Measurements from ENCODE around the gene RPL5.
A peak's percentile ranks its signal among the peaks of the same experiment; 100 is the strongest.

The RPL5 gene

GRCh38 chr1:92831762-92832536 is at the start of gene RPL5 (continued):
- TF ChIP-seq ELK4 (IDR thresholded peaks at IDR 0.05; ENCODE audit: borderline replicate concordance, low read depth, low read length) = no peak
- TF ChIP-seq ZFP37 (tag by site-specific recombination; IDR thresholded peaks at IDR 0.05) = peak; percentile 99
- peak; percentile 98 for TF ChIP-seq KLF8 (tag by site-specific recombination; IDR thresholded peaks at IDR 0.05)
- 0 out of 2 replicates have a peak, but pooled peaks have one; percentile 32 for TF ChIP-seq ZSCAN18 (tag by site-specific recombination; IDR thresholded peaks at IDR 0.05)
- TF ChIP-seq ZNF473 (tag by site-specific recombination; IDR thresholded peaks at IDR 0.05) = no peak
- TF ChIP-seq BCL11A (tag by site-specific recombination; IDR thresholded peaks at IDR 0.05; ENCODE audit: low read depth) = no peak
- TF ChIP-seq ZNF202 (tag by site-specific recombination; IDR thresholded peaks at IDR 0.05; ENCODE audit: borderline replicate concordance) = no peak
- TF ChIP-seq ZNF639 (tag by site-specific recombination; IDR thresholded peaks at IDR 0.05) = peak; percentile 94; the same call in 1 of the 2 replicates
- peak; percentile 99 for TF ChIP-seq ZNF2 (tag by site-specific recombination; IDR thresholded peaks at IDR 0.05)
- peak; percentile 63 for TF ChIP-seq GLIS1 (tag by site-specific recombination; IDR thresholded peaks at IDR 0.05)
- TF ChIP-seq ZNF169 (tag by site-specific recombination; IDR thresholded peaks at IDR 0.05) = no peak
- TF ChIP-seq ZNF530 (tag by site-specific recombination; IDR thresholded peaks at IDR 0.05; ENCODE audit: low read depth) = no peak
- TF ChIP-seq ZNF707 (tag by site-specific recombination; IDR thresholded peaks at IDR 0.05) = no peak; the same call in 1 of the 2 replicates
- 0 out of 2 replicates have a peak, but pooled peaks have one; percentile 42 for TF ChIP-seq ZFP41 (tag by site-specific recombination; IDR thresholded peaks at IDR 0.05; ENCODE audit: borderline replicate concordance)
- TF ChIP-seq ZNF398 (tag by site-specific recombination; IDR thresholded peaks at IDR 0.05) = no peak
- no peak for TF ChIP-seq ZNF214 (tag by site-specific recombination; IDR thresholded peaks at IDR 0.05; ENCODE audit: borderline replicate concordance)
- TF ChIP-seq HOXA7 (CRISPR knock-in tag; IDR thresholded peaks at IDR 0.05; ENCODE audit: borderline replicate concordance) = no peak
- peak; percentile 96; the same call in 1 of the 2 replicates for TF ChIP-seq ZNF645 (tag by site-specific recombination; IDR thresholded peaks at IDR 0.05)
- TF ChIP-seq SP7 (tag by site-specific recombination; IDR thresholded peaks at IDR 0.05) = peak; percentile 97
- TF ChIP-seq ZNF544 (tag by site-specific recombination; IDR thresholded peaks at IDR 0.05) = no peak
- TF ChIP-seq ZNF548 (tag by site-specific recombination; IDR thresholded peaks at IDR 0.05) = peak; percentile 18; the same call in 1 of the 2 replicates
- TF ChIP-seq ZNF174 (tag by site-specific recombination; IDR thresholded peaks at IDR 0.05) = no peak
- no peak for TF ChIP-seq ZNF571 (tag by site-specific recombination; IDR thresholded peaks at IDR 0.05)
- peak; percentile 83; the same call in 1 of the 2 replicates for TF ChIP-seq ZBTB21 (tag by site-specific recombination; IDR thresholded peaks at IDR 0.05)
- peak; percentile 86 for TF ChIP-seq ZBTB7A (tag by site-specific recombination; IDR thresholded peaks at IDR 0.05; ENCODE audit: low read depth)
- TF ChIP-seq ATF2 (tag by site-specific recombination; IDR thresholded peaks at IDR 0.05; ENCODE audit: low read depth) = peak; percentile 69; the same call in 1 of the 2 replicates
- peak; percentile 90 for TF ChIP-seq KLF7 (tag by site-specific recombination; IDR thresholded peaks at IDR 0.05; ENCODE audit: borderline replicate concordance)
- no peak for TF ChIP-seq ZNF837 (tag by site-specific recombination; IDR thresholded peaks at IDR 0.05)
- no peak for TF ChIP-seq BCL6B (tag by site-specific recombination; IDR thresholded peaks at IDR 0.05)
- TF ChIP-seq ZNF133 (tag by site-specific recombination; IDR thresholded peaks at IDR 0.05) = no peak
